Neural cell (in vitro differentiated cells): ENCODE results near the gene STUB1. TPM values are rescaled to one million over a fixed set of nuclear protein-coding genes. Genes with fewer than 3 reads are reported as not detected.

Source experiments
- H2AFZ ChIP-seq: fragments of 200-600, 300-800 bp; sonication (generic), shearing (Covaris generic); 2 replicates; pipeline ENCODE4 v1.6.0; 2014; ENCODE audit warnings: low read depth, mild to moderate bottlenecking, antibody characterized with exemption, low read length, moderate library complexity
- H3F3A ChIP-seq: fragments of 200-600 bp; shearing (Covaris generic); 2 replicates; pipeline ENCODE4 v1.6.1; 2016; ENCODE audit warnings: mild to moderate bottlenecking, moderate library complexity, mixed read lengths, antibody characterized with exemption, low read length; ENCODE audit not compliant: insufficient read depth, poor library complexity, severe bottlenecking
- H3K27ac ChIP-seq: fragments of 200-600, 300-800 bp; sonication (generic), shearing (Covaris generic); 2 replicates; pipeline ENCODE4 v1.5.1; 2014; ENCODE audit warnings: mild to moderate bottlenecking, low read length, moderate library complexity
- H3K27me3 ChIP-seq: fragments of 300-800, 200-600 bp; sonication (generic), shearing (Covaris generic); 2 replicates; pipeline ENCODE4 v1.6.0; 2014; ENCODE audit warnings: mild to moderate bottlenecking, low read depth, low read length, moderate library complexity; ENCODE audit not compliant: insufficient read depth
- H3K36me3 ChIP-seq: fragments of 300-800, 200-600 bp; sonication (generic), shearing (Covaris generic); 2 replicates; pipeline ENCODE4 v1.5.1; 2014; ENCODE audit warnings: mild to moderate bottlenecking, antibody characterized with exemption, low read length, moderate library complexity; ENCODE audit not compliant: insufficient read depth
- H3K4me2 ChIP-seq: fragments of 300-800, 200-600 bp; sonication (generic), shearing (Covaris generic); 2 replicates; pipeline ENCODE4 v1.6.0; 2014; ENCODE audit warnings: mild to moderate bottlenecking, low read length
- H3K4me3 ChIP-seq: fragments of 300-800, 200-600 bp; sonication (generic), shearing (Covaris generic); 2 replicates; pipeline ENCODE4 v1.5.1; 2014; ENCODE audit warnings: mild to moderate bottlenecking, low read length, moderate library complexity
- H3K79me2 ChIP-seq: fragments of 200-600 bp; shearing (Covaris generic); replicated peaks from 2 replicates; pipeline ENCODE4 v1.6.0; 2014; ENCODE audit warnings: mild to moderate bottlenecking, low read length, moderate library complexity; ENCODE audit not compliant: insufficient read depth
- H3K9ac ChIP-seq: fragments of 300-800, 200-600 bp; sonication (generic), shearing (Covaris generic); 2 replicates; pipeline ENCODE4 v1.6.1; 2016; ENCODE audit warnings: mild to moderate bottlenecking, low read length, mixed read lengths
- H3K9me2 ChIP-seq: fragments of 200-600 bp; shearing (Covaris generic); 2 replicates; pipeline ENCODE4 v1.6.1; 2016; ENCODE audit warnings: mild to moderate bottlenecking, low read length, mixed read lengths; ENCODE audit not compliant: insufficient read depth
- H3K9me3 ChIP-seq: fragments of 200-600, 300-800 bp; sonication (generic), shearing (Covaris generic); 2 replicates; pipeline ENCODE4 v1.6.1; 2016; ENCODE audit warnings: mild to moderate bottlenecking, mixed run types, low read length, moderate library complexity, mixed read lengths
- H4K20me1 ChIP-seq: fragments of 200-600 bp; shearing (Covaris generic); 2 replicates; pipeline ENCODE4 v1.6.1; 2016; ENCODE audit warnings: mild to moderate bottlenecking, mixed run types; ENCODE audit not compliant: insufficient read depth
- EP300 ChIP-seq: fragments of 450-650 bp; conservative IDR thresholded peaks from 2 replicates; pipeline ENCODE4 v1.6.1; 2014; ENCODE audit warnings: antibody characterized with exemption, mild to moderate bottlenecking, moderate library complexity; ENCODE audit not compliant: poor library complexity, severe bottlenecking
- MXI1 ChIP-seq: fragments of 450-650 bp; conservative IDR thresholded peaks from 2 replicates; pipeline ENCODE4 v1.6.1; 2014; ENCODE audit warnings: antibody characterized with exemption, mild to moderate bottlenecking; ENCODE audit not compliant: poor library complexity, severe bottlenecking
- POLR2AphosphoS5 ChIP-seq: IDR thresholded peaks from 2 replicates; pipeline ENCODE4 v1.6.1; 2012
- RAD21 ChIP-seq: fragments of 450-650 bp; conservative IDR thresholded peaks from 2 replicates; pipeline ENCODE4 v1.6.1; 2014; ENCODE audit warnings: antibody characterized with exemption, mild to moderate bottlenecking, moderate library complexity
- TAF1 ChIP-seq: IDR thresholded peaks from 2 replicates; pipeline ENCODE4 v1.6.1; 2012; ENCODE audit warnings: low read depth
- polyA plus RNA-seq: library from polyadenylated mRNA; depleted of rRNA; stranded (reverse); fragments of >200 nt; gene quantifications from 2 replicates; pipeline ENCODE4 v1.2.3, GENCODE V29; 2014
- TF ChIP-seq, protein P1 (sequence below): fragments of 450-650 bp; IDR thresholded peaks from 2 replicates; pipeline ENCODE4 v1.5.1; 2014; ENCODE audit warnings: antibody characterized with exemption, mild to moderate bottlenecking, moderate library complexity; ENCODE audit not compliant: poor library complexity, severe bottlenecking
- TF ChIP-seq, protein P2 (sequence below): IDR thresholded peaks from 2 replicates; pipeline ENCODE4 v1.6.1; 2012; ENCODE audit warnings: borderline replicate concordance

STUB1 gene
- polyA plus RNA-seq, 1 donor from 2014 or later, result 120 TPM

DNA sequence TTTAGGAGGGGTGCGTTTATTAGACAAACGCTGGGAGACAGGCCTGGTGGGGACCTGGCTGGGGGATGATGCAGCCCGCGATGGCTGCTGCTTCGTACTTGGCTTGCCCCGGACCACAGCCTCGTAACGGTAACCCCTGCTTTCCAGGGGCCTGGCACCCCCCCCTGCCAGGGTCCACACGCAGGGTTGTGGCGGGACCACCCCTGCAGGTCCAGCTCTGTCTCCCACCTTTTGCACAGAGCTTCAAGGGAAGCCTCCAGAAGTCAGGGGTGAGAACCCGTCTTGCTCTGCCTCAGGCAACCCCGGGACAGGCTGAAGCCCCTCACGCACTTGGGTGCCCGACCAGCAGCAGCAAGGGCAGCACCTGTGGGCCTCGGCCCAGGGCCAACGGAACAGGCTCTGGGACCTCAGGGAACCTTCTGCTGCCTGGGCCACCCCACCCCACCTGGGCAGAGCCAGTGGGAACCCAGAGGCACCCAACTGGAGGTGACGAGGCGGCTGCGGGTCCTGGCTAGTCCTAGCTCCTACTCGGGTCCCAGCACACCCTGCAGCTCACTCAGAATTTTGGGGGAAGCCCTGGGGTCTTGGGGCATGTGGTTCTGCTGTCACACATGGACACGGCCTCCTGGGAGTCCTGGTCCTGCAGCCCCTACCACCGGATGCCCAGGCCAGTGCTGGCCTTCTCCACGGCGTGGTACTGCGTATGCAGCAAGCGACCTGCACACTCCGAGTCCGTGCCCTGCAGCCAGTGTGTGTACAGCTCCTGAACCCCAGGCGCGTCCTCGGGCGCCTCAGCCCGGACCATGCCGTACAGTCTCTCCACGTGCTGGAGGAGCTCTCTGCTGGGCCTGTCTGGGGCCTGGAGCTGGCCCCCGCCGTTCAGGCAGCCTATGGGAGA is 49.8 kb downstream of the STUB1 start:
- no peaks in the 10 kb centered on the region for H4K20me1 ChIP-seq
- no peak overlapping the region for H3K27ac ChIP-seq
- no peaks in the 10 kb centered on the region for H3K36me3 ChIP-seq
- no peak overlapping the region for H2AFZ ChIP-seq
- TF ChIP-seq MXI1 (no peak), POLR2AphosphoS5 (no peak), TAF1 (no peak), RAD21 (no peak)
- TF ChIP-seq, protein P1, sequence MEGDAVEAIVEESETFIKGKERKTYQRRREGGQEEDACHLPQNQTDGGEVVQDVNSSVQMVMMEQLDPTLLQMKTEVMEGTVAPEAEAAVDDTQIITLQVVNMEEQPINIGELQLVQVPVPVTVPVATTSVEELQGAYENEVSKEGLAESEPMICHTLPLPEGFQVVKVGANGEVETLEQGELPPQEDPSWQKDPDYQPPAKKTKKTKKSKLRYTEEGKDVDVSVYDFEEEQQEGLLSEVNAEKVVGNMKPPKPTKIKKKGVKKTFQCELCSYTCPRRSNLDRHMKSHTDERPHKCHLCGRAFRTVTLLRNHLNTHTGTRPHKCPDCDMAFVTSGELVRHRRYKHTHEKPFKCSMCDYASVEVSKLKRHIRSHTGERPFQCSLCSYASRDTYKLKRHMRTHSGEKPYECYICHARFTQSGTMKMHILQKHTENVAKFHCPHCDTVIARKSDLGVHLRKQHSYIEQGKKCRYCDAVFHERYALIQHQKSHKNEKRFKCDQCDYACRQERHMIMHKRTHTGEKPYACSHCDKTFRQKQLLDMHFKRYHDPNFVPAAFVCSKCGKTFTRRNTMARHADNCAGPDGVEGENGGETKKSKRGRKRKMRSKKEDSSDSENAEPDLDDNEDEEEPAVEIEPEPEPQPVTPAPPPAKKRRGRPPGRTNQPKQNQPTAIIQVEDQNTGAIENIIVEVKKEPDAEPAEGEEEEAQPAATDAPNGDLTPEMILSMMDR, result no peak
- H3K27me3 ChIP-seq, result peaks cover 7% of the 10 kb centered on the region
- no peaks in the 10 kb centered on the region for H3F3A ChIP-seq
- H3K4me2 ChIP-seq, result no peak overlapping the region
- H3K4me3 ChIP-seq, result no peak overlapping the region
- no peaks in the 10 kb centered on the region for H3K9me2 ChIP-seq
- H3K9ac ChIP-seq, result no peak overlapping the region
- no peaks in the 10 kb centered on the region for H3K79me2 ChIP-seq
- no peaks in the 10 kb centered on the region for H3K9me3 ChIP-seq

DNA sequence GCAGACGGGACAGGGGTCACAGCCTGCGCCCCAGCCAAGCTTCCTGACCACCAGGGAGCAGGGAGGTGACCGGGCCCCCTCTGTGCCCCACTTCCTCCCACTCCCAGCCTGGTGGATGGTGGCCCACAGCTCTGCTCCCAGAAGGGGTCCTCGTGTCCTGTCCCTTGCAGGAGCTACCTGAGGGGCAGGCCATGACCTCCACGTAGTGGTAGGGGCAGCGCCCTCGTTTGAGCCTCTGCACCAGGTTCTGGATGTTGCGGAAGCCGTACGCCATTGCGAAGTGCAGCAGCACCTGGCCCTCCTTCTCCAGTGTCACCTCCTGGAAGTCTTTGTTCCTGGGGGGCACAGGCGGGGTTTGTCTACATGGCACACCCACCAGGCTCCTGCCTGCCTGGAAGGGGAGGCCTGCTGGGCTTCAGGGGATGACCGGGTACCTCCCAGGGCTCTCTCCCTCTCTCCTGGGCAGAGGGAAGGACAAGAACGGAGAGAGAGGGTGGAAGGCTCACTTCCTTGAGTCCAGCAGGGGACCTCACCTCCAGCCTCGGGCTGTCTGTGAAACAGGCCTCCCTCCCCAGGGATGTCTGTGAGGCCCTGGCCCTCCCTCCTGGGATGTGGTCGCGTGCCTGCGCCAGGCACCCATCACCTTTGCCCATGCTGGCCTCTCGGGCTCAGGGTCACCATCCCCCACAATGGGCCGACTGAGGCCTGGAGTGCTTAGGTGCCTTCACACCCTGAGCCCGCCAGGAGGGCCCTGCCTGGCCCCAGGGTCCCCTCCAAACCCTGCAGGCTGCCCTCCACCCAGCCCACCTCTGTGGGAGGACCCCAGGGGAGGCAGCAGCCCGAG is 50.7 kb downstream of the STUB1 start:
- Histone ChIP-seq H3K27me3 (peaks cover 7% of the 10 kb centered on the region), H3K27ac (no peak overlapping the region), H4K20me1 (no peaks in the 10 kb centered on the region), H3K4me2 (no peak overlapping the region), H3K36me3 (no peaks in the 10 kb centered on the region), H3K9ac (no peak overlapping the region), H3K79me2 (no peaks in the 10 kb centered on the region), H3F3A (no peaks in the 10 kb centered on the region), H2AFZ (no peak overlapping the region), H3K9me2 (no peaks in the 10 kb centered on the region), H3K9me3 (no peaks in the 10 kb centered on the region), H3K4me3 (no peak overlapping the region)
- TF ChIP-seq EP300 (no peak), TAF1 (no peak), MXI1 (no peak), POLR2AphosphoS5 (no peak)
- TF ChIP-seq, protein P2, sequence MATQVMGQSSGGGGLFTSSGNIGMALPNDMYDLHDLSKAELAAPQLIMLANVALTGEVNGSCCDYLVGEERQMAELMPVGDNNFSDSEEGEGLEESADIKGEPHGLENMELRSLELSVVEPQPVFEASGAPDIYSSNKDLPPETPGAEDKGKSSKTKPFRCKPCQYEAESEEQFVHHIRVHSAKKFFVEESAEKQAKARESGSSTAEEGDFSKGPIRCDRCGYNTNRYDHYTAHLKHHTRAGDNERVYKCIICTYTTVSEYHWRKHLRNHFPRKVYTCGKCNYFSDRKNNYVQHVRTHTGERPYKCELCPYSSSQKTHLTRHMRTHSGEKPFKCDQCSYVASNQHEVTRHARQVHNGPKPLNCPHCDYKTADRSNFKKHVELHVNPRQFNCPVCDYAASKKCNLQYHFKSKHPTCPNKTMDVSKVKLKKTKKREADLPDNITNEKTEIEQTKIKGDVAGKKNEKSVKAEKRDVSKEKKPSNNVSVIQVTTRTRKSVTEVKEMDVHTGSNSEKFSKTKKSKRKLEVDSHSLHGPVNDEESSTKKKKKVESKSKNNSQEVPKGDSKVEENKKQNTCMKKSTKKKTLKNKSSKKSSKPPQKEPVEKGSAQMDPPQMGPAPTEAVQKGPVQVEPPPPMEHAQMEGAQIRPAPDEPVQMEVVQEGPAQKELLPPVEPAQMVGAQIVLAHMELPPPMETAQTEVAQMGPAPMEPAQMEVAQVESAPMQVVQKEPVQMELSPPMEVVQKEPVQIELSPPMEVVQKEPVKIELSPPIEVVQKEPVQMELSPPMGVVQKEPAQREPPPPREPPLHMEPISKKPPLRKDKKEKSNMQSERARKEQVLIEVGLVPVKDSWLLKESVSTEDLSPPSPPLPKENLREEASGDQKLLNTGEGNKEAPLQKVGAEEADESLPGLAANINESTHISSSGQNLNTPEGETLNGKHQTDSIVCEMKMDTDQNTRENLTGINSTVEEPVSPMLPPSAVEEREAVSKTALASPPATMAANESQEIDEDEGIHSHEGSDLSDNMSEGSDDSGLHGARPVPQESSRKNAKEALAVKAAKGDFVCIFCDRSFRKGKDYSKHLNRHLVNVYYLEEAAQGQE, result no peak
- TF ChIP-seq, protein P1, result no peak
